Activated CD8-positive, alpha-beta memory T cell treated with anti-CD3 and anti-CD28 coated beads for 36 hours (primary cell): ENCODE data around the gene SRSF11. TPM values are rescaled to one million over a fixed set of nuclear protein-coding genes. Genes with fewer than 3 reads are reported as not detected.

Experiments used
- CTCF ChIA-PET: fragments of 350-600 bp; sonication (Branson Sonifier 250); formaldehyde crosslinking; loops from one replicate; lab custom pipeline; 2021; ENCODE audit warnings: antibody characterized with exemption; lab: Charles Lee
- POLR2A ChIA-PET: fragments of 350-600 bp; sonication (Branson Sonifier 250); formaldehyde crosslinking; loops from one replicate; lab custom pipeline; 2021; ENCODE audit warnings: antibody characterized with exemption; lab: Charles Lee
- total RNA-seq, 2 experiments: library from RNA; stranded (reverse); gene quantifications; one replicate each; pipeline ENCODE4 v1.2.3, GENCODE V29; 2021

SRSF11 gene
- total RNA-seq, 2 experiments from 2014 or later = 173 to 178 TPM

DNA sequence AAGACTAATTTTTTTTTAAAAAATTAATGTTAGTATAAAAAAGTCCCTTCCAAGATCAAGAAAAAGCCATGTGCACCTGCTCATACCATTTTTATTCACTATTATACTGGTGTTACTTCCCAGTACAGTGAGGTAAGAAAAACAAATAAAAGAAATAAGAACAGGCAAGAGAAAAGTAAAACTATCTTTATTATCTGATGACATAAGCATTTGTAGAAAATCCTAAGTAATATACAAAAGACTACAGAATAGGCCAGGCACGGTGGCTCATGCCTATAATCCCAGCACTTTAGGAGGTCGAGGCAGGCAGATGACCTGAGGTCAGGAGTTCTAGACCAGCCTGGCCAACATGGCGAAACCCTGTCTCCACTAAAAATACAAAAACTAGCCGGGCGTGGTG, 65.3 kb downstream of the SRSF11 start:
- CTCF ChIA-PET = no interaction called here
- POLR2A ChIA-PET = no interaction called here

DNA sequence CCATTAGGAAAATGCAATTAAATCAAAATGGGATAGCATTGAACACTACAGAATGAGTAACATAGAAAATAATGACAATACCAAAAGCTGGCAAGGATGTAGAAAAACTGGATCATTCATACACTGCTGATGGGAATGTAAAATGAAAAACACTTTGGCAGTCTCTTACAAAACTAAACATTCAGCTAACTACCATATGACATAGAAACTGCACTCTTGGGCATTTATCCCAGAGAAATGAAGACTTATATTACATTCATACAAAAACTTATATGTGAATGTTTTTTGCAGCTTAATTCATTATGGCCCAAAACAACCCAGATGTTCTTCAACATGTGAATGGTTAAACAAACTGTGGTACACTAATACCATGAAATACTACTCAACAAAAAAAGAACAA, 67.0 kb downstream of the SRSF11 start:
- POLR2A ChIA-PET = no interaction called here
- CTCF ChIA-PET = interaction anchor here (0.6 kb wide), 1 partner anchor 30 kb away, joined by 3 read pairs; no protein-coding TSS in a partner anchor

DNA sequence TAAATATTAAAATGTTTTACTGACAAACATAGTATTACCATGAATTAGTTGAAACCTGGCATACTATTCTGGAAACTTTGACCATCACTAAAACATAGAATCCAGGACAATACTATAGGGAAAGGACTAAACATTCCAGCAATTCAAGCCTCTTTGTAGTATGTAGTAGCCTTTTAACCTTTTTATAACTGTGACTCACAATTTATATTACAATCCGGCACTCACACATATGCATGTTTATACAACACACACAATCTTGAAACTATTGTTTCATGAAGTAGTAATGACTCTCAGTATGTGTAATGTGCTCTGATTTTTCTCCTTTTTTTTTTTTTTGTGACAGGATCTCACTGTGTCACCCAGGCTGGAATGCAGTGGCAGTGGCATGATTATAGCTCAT, 69.0 kb downstream of the SRSF11 start:
- POLR2A ChIA-PET = no interaction called here

DNA sequence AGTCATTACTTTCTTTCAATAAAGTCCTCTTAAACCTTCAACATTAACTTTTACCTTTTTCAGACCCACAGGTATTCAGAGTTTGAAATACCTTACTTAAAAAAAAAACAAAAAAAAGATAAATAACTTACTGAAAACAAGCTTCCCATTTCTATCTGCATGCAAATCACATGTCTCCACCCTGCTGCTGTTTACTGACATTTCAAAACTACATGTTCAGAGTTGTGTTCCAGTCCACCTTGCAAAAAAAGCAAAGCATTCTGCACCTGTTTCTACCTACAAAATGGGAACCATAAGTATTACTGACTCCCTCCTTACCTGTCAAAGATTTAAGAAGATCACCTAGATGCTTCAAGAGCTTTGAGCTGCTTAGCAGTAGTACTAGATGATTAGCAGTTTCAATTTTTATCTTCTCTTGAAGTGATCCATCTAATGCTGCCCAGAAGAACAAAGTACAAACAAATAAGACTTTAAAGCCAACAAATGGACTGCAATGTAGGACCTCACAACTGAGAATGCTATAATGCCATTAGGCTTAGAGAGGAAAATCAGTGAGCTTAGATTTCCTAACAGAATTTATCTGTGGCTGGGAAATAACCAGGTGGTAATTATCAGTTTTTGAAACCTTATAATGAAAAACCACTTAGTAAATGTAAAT, 72.1 kb downstream of the SRSF11 start:
- ChIA-PET CTCF (no interaction called here), POLR2A (interaction anchor here (0.5 kb wide), 1 partner anchor 53 kb away, joined by 5 read pairs; no protein-coding TSS in a partner anchor)

More for the DNA sequence above, 69.0 kb downstream of the SRSF11 start:
- CTCF ChIA-PET = no interaction called here

DNA sequence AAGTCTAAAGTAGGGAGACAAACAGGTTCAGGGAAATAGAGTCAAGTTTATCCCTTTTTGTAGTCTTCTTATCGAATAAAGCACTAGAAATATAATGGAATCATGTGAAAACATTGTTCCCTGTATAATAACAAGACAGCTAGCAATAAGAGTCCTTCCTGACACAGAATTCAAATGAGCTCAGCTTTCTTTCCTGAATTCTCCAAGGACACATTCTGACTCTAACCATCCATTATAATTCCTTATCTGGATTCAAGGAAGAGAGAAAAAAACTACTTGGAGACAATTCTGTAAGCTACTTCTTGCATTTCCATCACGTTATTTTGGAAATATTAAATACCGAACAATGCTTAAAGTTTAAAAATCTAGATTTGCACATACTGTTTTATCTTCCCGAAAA, 74.6 kb downstream of the SRSF11 start:
- ChIA-PET POLR2A (no interaction called here), CTCF (no interaction called here)

DNA sequence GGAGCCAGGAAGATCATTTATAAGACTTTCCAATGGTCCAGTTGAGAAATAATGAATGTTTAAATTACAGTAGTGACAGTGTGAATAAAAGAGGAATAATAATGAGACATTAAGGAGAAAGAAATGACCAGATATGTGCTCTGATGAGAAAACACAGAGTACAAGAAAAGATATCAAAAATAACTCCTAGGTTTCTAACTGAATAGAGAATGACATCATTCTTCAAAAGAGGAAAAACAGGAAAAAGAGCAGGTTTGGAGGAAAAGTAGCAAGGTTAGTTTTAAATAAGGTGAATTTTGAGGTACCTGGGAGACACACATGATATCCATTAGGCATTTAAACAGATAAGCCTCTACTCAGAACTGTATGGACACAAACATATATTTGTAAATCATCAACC, 78.3 kb downstream of the SRSF11 start:
- ChIA-PET POLR2A (no interaction called here), CTCF (no interaction called here)

Other genes with a start within 250 kb of the SRSF11 start
- 10 to 100 TPM; 21.4 to 22.6 TPM for gene LRRC40, start 15.8 kb upstream of the SRSF11 start, total RNA-seq
- gene ANKRD13C, start 133.3 kb downstream of the SRSF11 start, total RNA-seq = 10 to 100 TPM; 22.2 to 24.8 TPM
- gene CTH, start 189.9 kb downstream of the SRSF11 start, total RNA-seq = 10 to 100 TPM; 20.9 to 21.4 TPM